HEK293T (cell line): ENCODE data around the gene ZFPL1.

ENCODE experiments used
- ELF4 ChIP-seq: fragments of 450-650 bp; IDR thresholded peaks from 2 replicates; pipeline ENCODE4 v1.6.1; 2017; ENCODE audit warnings: antibody characterized with exemption
- LEF1 ChIP-seq: fragments of 450-650 bp; IDR thresholded peaks from 2 replicates; pipeline ENCODE4 v1.6.1; 2017; ENCODE audit warnings: mild to moderate bottlenecking, borderline replicate concordance
- ZNF384 ChIP-seq: fragments of 450-650 bp; IDR thresholded peaks from 2 replicates; pipeline ENCODE4 v1.6.1; 2016

GRCh38 chr11:65084598-65085375 is 765 bp downstream of the ZFPL1 start:
- no peak for TF ChIP-seq ZNF384
- TF ChIP-seq LEF1: no peak
- TF ChIP-seq ELF4: no peak
